ENCODE measurements around the gene DMC1.
"Not testable (repeated sequence)": the region's sequence is repeated elsewhere in the genome, so short reads cannot be mapped to it uniquely, and the experiment has no call there.

DMC1 gene, protein sequence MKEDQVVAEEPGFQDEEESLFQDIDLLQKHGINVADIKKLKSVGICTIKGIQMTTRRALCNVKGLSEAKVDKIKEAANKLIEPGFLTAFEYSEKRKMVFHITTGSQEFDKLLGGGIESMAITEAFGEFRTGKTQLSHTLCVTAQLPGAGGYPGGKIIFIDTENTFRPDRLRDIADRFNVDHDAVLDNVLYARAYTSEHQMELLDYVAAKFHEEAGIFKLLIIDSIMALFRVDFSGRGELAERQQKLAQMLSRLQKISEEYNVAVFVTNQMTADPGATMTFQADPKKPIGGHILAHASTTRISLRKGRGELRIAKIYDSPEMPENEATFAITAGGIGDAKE

DNA sequence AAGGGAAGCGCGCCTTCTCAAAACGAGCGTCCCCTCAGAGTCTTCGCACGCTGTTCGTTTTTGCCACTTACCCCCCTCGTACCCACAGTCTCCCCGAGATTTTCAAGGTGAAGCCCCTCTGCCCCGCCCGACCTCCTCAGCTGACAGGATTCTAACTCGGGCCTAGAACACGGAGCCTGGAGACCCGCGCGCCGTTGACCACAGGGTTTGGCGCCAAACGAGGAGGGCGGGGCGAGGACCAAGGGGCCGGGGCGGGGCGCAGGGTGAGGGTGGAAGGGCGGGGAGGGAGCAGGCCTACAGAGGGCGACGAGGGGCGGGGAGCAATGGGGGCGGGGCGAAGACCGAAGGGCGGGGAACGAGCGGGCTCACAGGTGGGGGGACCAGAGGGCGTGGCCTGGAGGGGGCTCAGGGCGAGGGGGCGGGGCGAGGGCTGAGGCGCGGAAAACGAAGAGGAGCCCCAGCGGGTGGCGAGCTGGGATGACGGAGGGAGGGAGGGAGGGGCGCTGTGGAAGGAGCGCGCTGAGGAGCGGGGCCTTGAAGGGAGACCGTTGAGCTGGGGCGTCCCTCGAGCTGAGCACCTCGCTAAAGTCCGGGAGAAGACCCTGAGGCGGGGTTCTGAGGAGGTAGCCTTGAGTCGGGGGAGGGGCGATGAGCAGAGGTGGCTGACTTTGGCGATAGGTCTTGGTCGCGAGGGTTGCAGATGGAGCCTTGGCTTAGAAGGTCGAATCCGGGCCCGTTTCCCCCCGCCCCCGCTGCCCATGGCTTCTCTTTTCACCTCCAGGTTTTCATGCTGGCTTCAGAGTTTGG is at the start of gene DMC1:
TSS of gene DMC1 (minus strand) at position 212 of the 807 bp plus-strand sequence. CDS start 1,927 bp downstream, outside the sequence.
- Histone ChIP-seq H3K9me3 (ENCODE audit: control insufficient read depth, insufficient read depth, low read length) (no peaks in the 10 kb centered on the region), H3K27me3 (ENCODE audit: control insufficient read depth, insufficient read depth, low read length) (no peaks in the 10 kb centered on the region), H3K36me3 (ENCODE audit: control insufficient read depth, insufficient read depth, low read length) (no peaks in the 10 kb centered on the region), H3K4me3 (ENCODE audit: low read depth, low read length) (peak within 1 kb of the TSS; percentile 89), H3K4me1 (ENCODE audit: control insufficient read depth, insufficient read depth, low read length) (peaks cover 7% of the 10 kb centered on the region), H3K9ac (ENCODE audit: low read depth, low read length) (peak within 1 kb of the TSS; percentile 81)

DNA sequence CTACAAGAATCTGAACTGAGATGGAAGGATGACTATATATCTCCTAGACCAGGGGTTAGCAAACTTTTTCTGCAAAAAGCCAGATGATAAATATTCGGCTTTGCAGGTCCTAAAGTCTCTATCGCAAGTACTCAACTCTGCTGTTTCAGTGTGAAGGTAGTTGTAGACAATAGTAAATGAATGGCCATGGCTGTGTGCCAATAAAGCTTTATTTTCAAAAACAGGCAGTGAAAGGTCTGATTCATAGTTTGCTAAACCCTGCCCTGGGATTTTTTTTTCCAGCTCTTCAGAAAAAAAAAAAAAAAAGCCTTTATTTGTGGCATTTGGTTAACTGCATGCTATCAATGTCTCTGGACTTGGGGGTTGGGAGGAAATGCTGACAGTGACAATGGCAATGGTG is 48.7 kb upstream of the DMC1 start:
- H3K9me3 ChIP-seq (ENCODE audit: control insufficient read depth, insufficient read depth, low read length), result no peaks in the 10 kb centered on the region
- no peaks in the 10 kb centered on the region for H3K27me3 ChIP-seq (ENCODE audit: control insufficient read depth, insufficient read depth, low read length)
- H3K9ac ChIP-seq (ENCODE audit: low read depth, low read length), result no peak overlapping the region
- peaks cover 4% of the 10 kb centered on the region for H3K36me3 ChIP-seq (ENCODE audit: control insufficient read depth, insufficient read depth, low read length)
- no peaks in the 10 kb centered on the region for H3K4me1 ChIP-seq (ENCODE audit: control insufficient read depth, insufficient read depth, low read length)
- no peak overlapping the region for H3K4me3 ChIP-seq (ENCODE audit: low read depth, low read length)

DNA sequence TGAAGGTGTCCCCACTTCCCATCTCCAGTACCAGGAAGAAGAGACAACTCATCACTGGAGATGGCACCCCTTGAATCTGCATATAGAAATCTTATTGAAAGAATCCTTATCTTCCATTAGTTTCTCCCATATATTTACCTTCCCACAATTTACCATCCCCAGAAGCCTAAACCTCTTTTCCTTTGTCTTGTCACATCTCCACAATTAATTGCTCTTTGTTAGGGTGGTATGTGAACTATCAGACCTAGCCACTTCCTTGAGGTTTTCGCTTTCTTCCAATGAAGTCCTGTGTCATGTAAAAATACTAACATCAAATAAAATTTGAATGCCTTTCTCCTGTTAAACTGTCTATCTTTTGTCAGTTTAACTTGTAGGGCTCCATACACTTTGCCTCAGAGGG is 48.3 kb upstream of the DMC1 start:
- no peaks in the 10 kb centered on the region for H3K4me1 ChIP-seq (ENCODE audit: control insufficient read depth, insufficient read depth, low read length)
- H3K4me3 ChIP-seq (ENCODE audit: low read depth, low read length), result no peak overlapping the region
- H3K36me3 ChIP-seq (ENCODE audit: control insufficient read depth, insufficient read depth, low read length), result peaks cover 4% of the 10 kb centered on the region
- no peaks in the 10 kb centered on the region for H3K27me3 ChIP-seq (ENCODE audit: control insufficient read depth, insufficient read depth, low read length)
- no peak overlapping the region for H3K9ac ChIP-seq (ENCODE audit: low read depth, low read length)
- no peaks in the 10 kb centered on the region for H3K9me3 ChIP-seq (ENCODE audit: control insufficient read depth, insufficient read depth, low read length)

DNA sequence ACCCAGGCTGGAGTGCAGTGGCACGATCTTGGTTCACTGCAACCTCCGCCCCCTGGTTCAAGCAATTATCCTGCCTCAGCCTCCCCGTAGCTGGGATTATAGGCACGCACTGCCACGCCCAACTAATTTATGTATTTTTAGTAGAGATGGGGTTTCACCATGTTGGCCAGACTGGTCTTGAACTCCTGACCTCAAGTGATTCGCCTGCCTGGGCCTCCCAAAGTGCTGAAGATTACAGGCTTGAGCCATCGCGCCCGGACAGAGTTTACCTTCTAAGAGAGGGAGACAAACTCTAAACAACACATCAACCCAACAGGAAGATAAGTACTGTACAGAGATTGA is 45.1 kb upstream of the DMC1 start:
- not testable (repeated sequence) for H3K4me1 ChIP-seq (ENCODE audit: control insufficient read depth, insufficient read depth, low read length); H3K9ac ChIP-seq (ENCODE audit: low read depth, low read length); H3K9me3 ChIP-seq (ENCODE audit: control insufficient read depth, insufficient read depth, low read length); H3K36me3 ChIP-seq (ENCODE audit: control insufficient read depth, insufficient read depth, low read length); H3K27me3 ChIP-seq (ENCODE audit: control insufficient read depth, insufficient read depth, low read length); H3K4me3 ChIP-seq (ENCODE audit: low read depth, low read length)

DNA sequence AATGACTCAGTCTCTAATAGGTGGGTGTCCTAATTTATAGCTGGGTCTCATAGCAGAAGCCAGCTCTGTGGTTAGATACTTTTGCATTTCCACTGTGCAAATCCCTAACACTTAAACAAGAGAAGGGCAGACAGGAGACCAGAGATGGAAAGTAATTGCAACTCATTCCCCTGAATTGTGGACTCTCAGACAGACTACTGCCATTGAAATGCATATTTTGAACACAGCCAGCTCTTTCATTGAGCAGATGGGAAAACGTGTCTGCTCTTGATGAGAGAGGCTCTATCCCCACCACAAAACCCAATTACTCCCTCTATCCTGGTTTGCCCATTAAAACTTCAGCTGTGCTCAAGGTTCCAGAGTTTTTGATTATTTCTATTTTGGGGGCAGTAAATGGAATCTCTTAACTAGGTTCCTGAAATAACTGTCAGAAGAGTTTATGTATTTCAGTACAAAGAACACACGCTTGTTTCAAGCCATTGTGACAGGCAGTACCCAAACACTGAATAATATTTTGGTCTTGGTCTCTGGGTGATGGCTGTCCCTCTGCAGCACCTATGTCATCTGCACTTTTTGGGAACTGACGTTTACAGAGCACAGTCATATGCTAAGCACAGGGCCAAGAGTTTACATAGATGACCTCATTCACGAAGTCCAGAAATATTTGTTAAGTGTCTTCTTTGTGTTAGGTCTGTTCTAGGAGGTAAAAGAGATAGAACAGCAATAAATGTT is 44.5 kb upstream of the DMC1 start:
- Histone ChIP-seq H3K27me3 (ENCODE audit: control insufficient read depth, insufficient read depth, low read length) (no peaks in the 10 kb centered on the region), H3K4me3 (ENCODE audit: low read depth, low read length) (no peak overlapping the region), H3K9me3 (ENCODE audit: control insufficient read depth, insufficient read depth, low read length) (no peaks in the 10 kb centered on the region), H3K4me1 (ENCODE audit: control insufficient read depth, insufficient read depth, low read length) (no peaks in the 10 kb centered on the region), H3K9ac (ENCODE audit: low read depth, low read length) (no peak overlapping the region), H3K36me3 (ENCODE audit: control insufficient read depth, insufficient read depth, low read length) (peaks cover 4% of the 10 kb centered on the region)

DNA sequence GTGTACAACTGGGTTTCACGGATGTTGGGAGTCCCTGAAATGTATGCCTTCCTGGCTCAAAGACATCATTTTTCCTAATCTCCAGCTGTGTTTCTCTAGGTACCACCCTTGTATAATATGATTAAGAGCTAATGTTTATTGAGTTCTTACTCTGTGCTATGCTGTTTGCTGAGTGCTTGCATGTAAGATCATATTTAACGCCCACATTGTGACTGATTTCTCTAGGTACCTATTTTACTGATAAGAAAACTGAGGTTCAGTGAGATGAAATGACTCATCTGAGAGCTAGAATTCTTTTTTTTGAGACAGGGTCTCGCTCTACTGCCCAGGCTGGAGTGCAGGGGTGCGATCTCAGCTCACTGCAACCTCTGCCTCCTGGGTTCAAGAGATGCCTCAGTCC is 43.6 kb upstream of the DMC1 start:
- H3K36me3 ChIP-seq (ENCODE audit: control insufficient read depth, insufficient read depth, low read length), result peaks cover 4% of the 10 kb centered on the region
- no peaks in the 10 kb centered on the region for H3K27me3 ChIP-seq (ENCODE audit: control insufficient read depth, insufficient read depth, low read length)
- no peaks in the 10 kb centered on the region for H3K9me3 ChIP-seq (ENCODE audit: control insufficient read depth, insufficient read depth, low read length)
- H3K4me3 ChIP-seq (ENCODE audit: low read depth, low read length), result no peak overlapping the region
- H3K4me1 ChIP-seq (ENCODE audit: control insufficient read depth, insufficient read depth, low read length), result no peaks in the 10 kb centered on the region
- no peak overlapping the region for H3K9ac ChIP-seq (ENCODE audit: low read depth, low read length)

DNA sequence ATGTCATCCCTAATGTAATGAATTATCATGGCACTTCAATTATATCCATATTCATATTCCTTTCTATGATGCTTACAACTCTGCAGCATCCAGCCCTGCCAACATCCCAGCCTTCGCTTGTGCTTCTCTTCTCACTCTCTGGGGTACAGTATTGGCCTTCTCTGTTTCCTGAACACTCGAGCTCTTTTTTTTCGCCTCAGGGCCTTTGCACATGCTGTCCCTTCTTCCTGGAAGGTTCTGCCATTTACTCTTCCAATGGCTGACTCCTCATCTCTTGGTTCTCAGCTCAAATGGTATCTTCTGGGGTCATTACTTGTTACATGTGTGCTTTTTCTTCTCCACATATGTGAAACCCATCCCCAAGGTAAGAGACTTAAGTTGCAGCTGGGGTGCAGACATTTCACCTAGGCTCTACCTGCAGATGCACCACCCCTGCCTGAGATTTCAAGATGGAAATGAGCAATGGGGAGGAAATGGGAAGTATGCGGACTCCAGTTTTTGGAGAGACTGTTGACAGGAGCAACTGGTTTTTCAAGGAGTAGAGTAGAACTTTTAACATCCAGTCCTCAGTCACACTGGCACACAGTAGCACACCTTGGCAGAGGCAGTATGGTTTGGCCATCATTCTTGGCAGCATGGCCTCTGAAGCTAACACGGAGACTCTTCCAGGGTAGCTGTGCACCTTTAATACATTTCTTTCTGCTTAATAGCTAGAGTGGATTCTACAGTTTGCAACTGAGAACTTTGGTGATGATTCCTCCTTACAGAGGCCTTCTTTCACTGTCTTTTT is 42.4 kb upstream of the DMC1 start:
- Histone ChIP-seq H3K36me3 (ENCODE audit: control insufficient read depth, insufficient read depth, low read length) (peaks cover 2% of the 10 kb centered on the region), H3K9me3 (ENCODE audit: control insufficient read depth, insufficient read depth, low read length) (no peaks in the 10 kb centered on the region), H3K4me1 (ENCODE audit: control insufficient read depth, insufficient read depth, low read length) (no peaks in the 10 kb centered on the region), H3K27me3 (ENCODE audit: control insufficient read depth, insufficient read depth, low read length) (no peaks in the 10 kb centered on the region), H3K9ac (ENCODE audit: low read depth, low read length) (no peak overlapping the region), H3K4me3 (ENCODE audit: low read depth, low read length) (no peak overlapping the region)

DNA sequence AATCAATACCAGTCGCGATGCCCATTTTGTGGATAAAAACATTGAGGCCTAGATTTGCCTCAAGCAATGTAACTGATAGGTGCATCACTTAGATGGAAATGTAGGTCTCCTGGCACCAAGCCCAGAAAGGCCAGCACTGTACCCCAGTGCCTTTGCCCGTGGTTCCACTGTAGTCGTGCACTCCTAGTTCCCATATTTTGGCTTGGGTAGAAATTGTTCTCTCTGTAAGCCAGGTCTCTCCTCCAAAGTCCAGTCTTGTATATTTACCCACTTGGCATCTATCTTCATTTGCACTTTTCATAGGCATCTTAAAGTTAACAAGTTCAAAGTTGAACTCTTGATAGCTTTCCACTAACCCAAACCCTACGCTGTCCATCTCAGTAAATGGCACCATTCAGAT is 41.6 kb upstream of the DMC1 start:
- no peaks in the 10 kb centered on the region for H3K27me3 ChIP-seq (ENCODE audit: control insufficient read depth, insufficient read depth, low read length)
- no peaks in the 10 kb centered on the region for H3K4me1 ChIP-seq (ENCODE audit: control insufficient read depth, insufficient read depth, low read length)
- H3K9me3 ChIP-seq (ENCODE audit: control insufficient read depth, insufficient read depth, low read length), result no peaks in the 10 kb centered on the region
- H3K36me3 ChIP-seq (ENCODE audit: control insufficient read depth, insufficient read depth, low read length), result no peaks in the 10 kb centered on the region
- H3K9ac ChIP-seq (ENCODE audit: low read depth, low read length), result no peak overlapping the region
- no peak overlapping the region for H3K4me3 ChIP-seq (ENCODE audit: low read depth, low read length)

DNA sequence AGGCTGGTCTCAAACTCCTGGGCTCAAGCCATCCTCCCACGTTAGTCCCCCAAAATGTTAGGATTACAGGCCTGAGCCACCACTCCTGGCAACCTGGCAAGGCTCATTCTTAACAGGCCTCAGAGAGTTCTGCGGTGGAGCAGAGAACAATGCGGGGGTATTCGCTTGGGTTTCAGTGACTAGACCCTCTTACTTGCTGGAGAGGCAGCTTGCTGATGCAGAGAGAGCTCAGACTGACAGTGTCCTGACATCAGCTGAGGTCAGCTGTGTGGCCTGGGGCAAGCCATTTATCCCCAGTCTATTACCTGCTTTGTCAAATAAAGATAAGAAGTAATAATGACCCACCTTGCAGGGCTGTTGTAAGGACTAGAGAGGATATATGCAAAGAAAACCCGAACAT is 40.3 kb upstream of the DMC1 start:
- H3K36me3 ChIP-seq (ENCODE audit: control insufficient read depth, insufficient read depth, low read length), result no peaks in the 10 kb centered on the region
- no peaks in the 10 kb centered on the region for H3K9me3 ChIP-seq (ENCODE audit: control insufficient read depth, insufficient read depth, low read length)
- H3K4me3 ChIP-seq (ENCODE audit: low read depth, low read length), result no peak overlapping the region
- H3K4me1 ChIP-seq (ENCODE audit: control insufficient read depth, insufficient read depth, low read length), result no peaks in the 10 kb centered on the region
- H3K9ac ChIP-seq (ENCODE audit: low read depth, low read length), result no peak overlapping the region
- H3K27me3 ChIP-seq (ENCODE audit: control insufficient read depth, insufficient read depth, low read length), result no peaks in the 10 kb centered on the region

DNA sequence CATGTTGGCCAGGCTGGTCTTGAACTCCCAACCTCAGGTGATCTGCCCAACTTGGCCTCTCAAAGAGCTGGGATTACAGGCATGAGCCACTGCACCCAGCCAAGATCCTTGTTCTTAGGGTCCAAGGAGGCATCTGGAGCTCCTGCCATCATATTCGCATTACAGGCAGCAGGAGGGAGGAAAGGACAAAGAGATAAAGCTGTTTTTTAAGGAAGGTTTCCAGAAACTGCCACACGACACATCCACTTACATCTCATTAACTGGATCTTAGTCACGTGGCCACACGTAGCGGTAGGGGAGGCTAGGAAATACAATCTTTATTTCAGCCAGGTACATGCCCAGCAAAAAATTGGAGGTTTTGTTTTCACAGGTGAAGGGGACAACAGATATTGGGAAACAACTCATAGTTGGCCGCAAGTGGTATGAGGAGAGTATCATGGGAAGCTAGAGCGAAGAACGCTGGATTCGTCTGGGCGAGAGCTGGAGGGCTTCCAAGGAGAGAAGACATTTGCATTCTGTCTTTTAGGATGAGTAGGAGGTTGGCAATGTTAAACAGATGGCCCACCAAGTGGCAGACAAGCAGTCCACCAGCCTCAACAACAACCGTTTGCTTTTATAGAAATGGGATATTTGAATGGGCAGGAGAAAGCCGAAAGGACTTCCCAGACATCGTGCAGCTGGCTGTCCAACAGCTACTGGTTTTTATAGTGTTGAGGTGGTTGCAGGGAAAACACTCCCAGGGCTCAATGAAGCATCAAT is 39.2 kb upstream of the DMC1 start:
- H3K9ac ChIP-seq (ENCODE audit: low read depth, low read length), result no peak overlapping the region
- H3K4me1 ChIP-seq (ENCODE audit: control insufficient read depth, insufficient read depth, low read length), result no peaks in the 10 kb centered on the region
- H3K27me3 ChIP-seq (ENCODE audit: control insufficient read depth, insufficient read depth, low read length), result no peaks in the 10 kb centered on the region
- H3K9me3 ChIP-seq (ENCODE audit: control insufficient read depth, insufficient read depth, low read length), result no peaks in the 10 kb centered on the region
- no peak overlapping the region for H3K4me3 ChIP-seq (ENCODE audit: low read depth, low read length)
- no peaks in the 10 kb centered on the region for H3K36me3 ChIP-seq (ENCODE audit: control insufficient read depth, insufficient read depth, low read length)

DNA sequence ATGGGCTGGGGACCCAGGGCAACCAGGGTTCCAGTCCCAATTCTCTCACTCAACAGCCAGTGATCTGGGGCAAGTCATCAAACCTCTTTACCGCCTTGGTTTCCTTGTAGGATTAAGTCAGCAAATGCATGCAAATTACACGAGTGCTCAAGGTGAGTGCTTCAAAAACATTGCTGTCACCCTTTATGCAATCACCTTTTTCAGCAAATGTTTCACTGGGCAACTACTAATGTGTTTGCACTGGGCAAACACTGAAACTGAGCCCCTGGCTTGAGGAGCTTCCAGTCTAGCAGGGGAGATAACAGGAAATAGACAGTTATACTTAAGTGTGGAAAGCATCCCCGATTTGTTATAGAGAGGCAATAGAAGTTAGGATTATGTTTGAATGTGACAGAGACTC is 37.7 kb upstream of the DMC1 start:
- Histone ChIP-seq H3K9me3 (ENCODE audit: control insufficient read depth, insufficient read depth, low read length) (no peaks in the 10 kb centered on the region), H3K4me1 (ENCODE audit: control insufficient read depth, insufficient read depth, low read length) (no peaks in the 10 kb centered on the region), H3K27me3 (ENCODE audit: control insufficient read depth, insufficient read depth, low read length) (no peaks in the 10 kb centered on the region), H3K4me3 (ENCODE audit: low read depth, low read length) (no peak overlapping the region), H3K9ac (ENCODE audit: low read depth, low read length) (no peak overlapping the region), H3K36me3 (ENCODE audit: control insufficient read depth, insufficient read depth, low read length) (no peaks in the 10 kb centered on the region)

Data from iPS-15b (cell line).